Activated naive CD4-positive, alpha-beta T cell treated with Interleukin-2 at 50 U/mL for 16 hours (primary cell): ENCODE data around the gene TMEM212.
"Not testable (repeated sequence)": the region's sequence is repeated elsewhere in the genome, so short reads cannot be mapped to it uniquely, and the experiment has no call there.

ENCODE experiments used
- DNase-seq: peaks from one replicate; pipeline ENCODE4 v3.0.0-alpha.2; 2020

The TMEM212 gene

DNA sequence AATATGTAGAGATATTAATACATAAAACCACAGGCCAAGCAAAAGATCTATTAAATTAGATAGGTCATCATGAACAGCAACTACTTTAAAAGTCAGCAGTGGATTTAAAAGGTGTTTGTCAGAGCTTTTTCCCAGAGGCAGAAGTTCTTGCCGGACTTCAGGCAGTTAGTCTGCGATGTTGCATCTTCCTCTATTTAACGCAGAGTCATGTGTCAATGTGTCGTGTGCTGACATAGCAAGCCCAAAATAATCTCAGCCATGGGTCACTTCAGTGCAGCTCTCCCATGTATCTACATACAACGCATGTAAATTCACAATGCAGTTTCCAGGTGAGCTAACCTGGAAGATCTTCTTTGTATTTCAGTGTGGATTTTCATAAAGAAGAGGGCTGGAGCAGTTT is 8.0 kb upstream of the TMEM212 start:
- DNase-seq = no peak

GRCh38 chr3:171835613-171836012 is 7.5 kb upstream of the TMEM212 start:
- no peak for DNase-seq

- DNase-seq = no peak
These were observed 6.3 kb upstream of the TMEM212 start for GRCh38 chr3:171836855-171837254.

DNA sequence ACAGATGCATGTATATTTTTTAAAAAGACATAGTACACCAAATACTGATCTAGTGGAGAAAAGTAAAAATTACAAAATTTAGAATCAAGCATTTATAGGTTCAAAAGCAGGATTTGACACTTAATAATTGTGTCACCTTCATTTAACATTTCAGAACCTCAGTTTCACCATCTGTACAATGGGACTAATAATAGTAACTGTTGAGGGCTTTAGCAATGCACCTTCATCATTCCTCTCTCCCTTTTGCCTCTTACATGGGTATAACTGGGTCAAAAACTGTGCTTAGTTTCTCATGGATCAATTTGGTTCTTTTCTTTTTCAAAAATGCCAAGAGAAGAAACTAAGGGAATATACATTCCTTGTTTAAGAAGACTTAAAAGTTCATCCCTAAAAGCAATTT is 5.5 kb upstream of the TMEM212 start:
- DNase-seq = no peak

DNA sequence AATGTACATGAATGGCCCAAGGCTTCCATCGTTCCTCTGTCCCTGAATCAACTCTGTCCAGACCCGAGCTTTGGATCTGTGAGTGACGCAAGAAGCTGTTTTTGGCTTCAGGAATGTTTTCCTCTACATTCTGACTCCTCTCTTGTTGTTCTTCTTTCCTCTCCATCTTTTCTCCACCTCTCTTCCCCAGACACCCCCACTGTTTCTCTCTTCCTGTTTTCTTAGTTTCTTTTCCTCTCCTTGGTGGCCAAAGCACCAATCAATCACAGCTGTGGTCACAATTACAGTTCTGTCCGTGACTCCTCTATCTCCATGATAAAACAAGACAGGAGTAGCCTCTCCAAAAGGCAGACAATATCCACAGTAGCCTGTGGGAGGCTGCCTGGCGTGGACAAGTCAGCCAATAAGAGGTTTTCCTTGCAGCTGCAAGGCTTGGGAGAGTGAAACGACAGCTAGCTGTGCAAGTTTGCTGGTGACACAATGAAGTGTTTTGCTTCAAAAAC is 4.9 kb upstream of the TMEM212 start:
- DNase-seq = no peak

DNA sequence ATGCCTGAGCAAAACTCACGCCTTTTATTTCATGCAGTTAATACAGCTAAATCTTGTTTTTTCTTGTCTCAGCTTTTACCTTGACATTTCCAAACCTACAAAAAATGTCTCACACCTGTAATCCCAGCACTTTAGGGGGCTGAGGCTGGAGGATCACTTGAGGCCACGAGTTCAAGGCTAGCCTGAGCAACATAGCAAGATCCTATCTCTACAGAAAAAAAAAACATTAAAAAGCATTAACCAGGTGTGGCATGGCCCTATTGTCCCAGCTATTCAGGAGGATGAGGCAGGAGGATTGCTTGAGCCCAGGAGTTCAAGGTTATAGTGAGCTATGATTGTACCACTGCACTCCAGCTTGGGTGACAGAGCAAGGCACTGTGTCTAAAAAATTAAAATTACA is 3.9 kb upstream of the TMEM212 start:
- DNase-seq = no peak

- no peak for DNase-seq
These were observed 2.7 kb upstream of the TMEM212 start for GRCh38 chr3:171840445-171840810.

- DNase-seq = no peak
These were observed 2.1 kb upstream of the TMEM212 start for GRCh38 chr3:171840811-171841619.

- no peak for DNase-seq
These were observed 1.5 kb upstream of the TMEM212 start for GRCh38 chr3:171841620-171842000.

DNA sequence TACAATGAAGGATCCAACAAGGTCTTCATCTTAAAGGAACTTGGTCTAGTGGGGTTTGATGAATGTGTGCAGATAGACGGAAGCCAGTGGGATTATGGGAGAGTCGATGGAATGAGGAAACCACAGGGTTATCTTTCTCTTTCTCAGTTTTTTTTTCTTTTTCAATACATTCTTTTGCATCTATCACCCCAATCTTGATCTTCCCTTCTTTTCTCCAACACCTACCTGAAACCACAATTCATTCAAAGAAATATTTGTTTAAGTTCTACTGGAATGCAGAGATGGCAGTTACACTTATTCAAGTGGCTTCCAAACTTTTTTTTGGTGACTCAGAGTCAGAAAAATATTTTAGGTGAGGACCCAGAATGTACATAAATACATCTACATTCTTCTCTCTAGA is 1.7 kb downstream of the TMEM212 start:
- no peak for DNase-seq

GRCh38 chr3:171845481-171846284 is 2.5 kb downstream of the TMEM212 start:
- no peak for DNase-seq

- no peak for DNase-seq
These were observed 3.4 kb downstream of the TMEM212 start for GRCh38 chr3:171846597-171846996.

GRCh38 chr3:171847133-171847532 is 4.0 kb downstream of the TMEM212 start:
- no peak for DNase-seq

DNA sequence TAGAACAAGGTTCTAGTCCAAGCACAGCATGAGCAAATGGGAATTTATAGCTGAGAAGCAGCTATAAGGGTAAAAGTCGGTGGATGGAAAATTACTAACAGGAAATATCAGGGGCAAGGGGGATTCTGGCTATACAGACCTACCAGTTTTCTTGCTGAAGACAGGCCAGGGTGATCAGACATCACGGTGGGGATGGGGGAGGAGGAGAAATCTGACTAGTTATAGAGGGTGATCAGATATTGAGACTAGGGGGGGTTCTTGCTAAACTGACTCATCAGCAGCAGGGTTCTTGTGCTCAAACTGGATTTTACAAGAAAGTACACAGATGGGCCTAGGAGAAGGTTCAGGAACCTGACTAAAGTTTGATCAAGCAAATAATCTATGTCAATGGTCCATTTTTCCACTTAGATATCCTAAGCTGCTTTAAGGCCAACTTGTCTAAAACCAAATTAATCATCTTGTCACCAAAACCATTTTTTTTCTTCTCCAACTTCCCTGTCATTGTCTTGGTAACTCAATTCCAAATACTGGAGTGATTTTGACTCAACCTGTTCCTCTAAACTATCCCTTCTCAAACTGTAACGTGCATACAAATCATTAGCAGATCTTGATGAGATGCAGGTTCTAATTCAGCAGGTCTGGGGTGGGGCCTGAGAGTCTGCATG is 4.6 kb downstream of the TMEM212 start:
- DNase-seq = no peak

DNA sequence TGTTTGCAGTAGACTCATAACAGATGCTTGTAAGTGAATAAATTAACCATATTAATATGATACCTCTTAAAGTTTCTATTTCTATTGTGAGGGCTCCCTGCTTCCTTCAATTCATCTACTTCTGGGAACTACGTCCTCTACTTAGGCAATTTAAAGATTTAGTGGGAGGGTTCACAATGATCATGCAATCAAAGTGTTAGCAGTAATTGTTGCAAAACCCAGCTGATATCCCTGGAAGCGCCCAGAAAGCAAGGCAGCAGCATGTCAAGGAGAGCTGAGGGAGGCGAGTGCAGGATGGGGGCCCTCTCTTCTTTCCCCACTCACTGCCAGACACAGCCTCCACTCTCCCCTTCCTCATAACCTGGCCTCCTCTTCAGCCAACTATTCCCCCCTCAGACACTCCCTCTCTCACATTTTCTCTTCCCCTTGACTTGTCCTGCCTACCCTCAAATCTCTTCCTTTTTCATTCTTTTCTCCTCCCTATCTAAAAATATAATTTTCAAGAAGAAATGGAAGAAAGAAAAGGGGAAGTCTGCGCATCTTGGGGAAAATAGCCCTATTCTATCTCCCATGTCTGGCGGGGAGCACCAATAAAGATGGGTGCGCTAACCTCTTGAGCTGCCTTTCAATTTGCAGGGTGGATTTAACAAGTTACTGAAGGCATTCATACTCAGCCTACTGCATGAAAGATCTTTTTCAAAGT is 6.6 kb downstream of the TMEM212 start:
- DNase-seq = no peak

- DNase-seq = no peak
These were observed 7.3 kb downstream of the TMEM212 start for GRCh38 chr3:171850320-171850959.

DNA sequence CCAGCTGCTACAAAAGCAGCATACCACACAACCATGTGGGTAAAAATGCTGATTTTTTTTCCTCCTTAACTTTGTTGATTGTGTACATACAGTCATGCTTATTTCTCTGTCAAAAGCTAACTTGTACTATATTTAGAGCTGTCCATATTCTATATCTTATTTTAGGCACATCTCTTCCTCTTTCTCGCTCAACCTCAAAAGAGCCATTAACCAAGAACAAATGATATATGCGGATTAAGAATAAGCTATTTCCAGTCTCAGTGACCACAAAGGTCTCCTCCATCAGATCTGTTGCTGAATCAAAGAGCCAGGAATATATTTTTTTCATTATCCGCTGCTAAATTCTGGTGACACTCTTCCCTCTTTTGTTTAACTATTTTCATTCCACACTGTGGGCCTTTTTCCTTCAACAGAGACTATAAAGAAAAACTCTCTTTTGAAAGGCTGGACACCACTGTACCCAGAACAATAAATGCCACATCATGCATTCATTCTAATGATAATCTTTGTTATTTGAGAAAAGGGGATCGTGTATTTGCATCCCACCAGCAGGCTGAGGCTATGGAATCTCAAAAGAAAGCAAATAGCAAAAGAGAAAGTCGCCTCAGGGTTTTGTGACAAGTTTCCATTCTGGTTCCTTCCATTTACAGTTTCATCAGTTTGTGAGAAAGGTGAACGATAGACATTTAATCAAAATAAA is 8.0 kb downstream of the TMEM212 start:
- DNase-seq = no peak

DNA sequence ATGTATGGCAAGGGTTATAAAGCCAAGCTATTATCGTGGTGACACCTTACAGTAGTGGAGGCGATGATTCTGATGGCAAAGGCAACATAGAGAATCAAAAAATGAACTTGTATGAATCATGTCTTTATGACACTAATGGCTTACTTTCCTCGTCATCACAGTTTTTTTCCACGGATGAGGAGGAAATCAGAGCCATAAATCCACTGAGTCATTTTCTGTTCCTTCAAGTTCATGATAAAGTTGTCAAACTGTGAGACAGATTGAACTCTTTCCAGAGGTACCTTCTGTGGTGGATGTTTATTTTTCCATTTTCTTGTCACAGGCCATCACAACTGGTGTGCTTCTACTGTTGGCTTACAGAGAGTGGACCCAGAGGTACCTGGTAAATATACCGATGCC is 8.5 kb downstream of the TMEM212 start:
- DNase-seq = no peak

GRCh38 chr3:171854649-171855305 is 11.6 kb downstream of the TMEM212 start:
- no peak for DNase-seq

- not testable (repeated sequence) for DNase-seq
These were observed 15.6 kb downstream of the TMEM212 start for GRCh38 chr3:171858770-171859169.

GRCh38 chr3:171860830-171861535 is 17.8 kb downstream of the TMEM212 start:
- DNase-seq = no peak
